HepG2 (cell line): ENCODE measurements around the gene RPL18.

Experiments used
- CAMTA2 ChIP-seq: sonication (generic); formaldehyde crosslinking; IDR thresholded peaks from 2 replicates; pipeline ENCODE4 v1.4.0; 2020; ENCODE audit warnings: mild to moderate bottlenecking, missing genetic modification reagents, borderline replicate concordance
- CHCHD3 ChIP-seq: sonication (generic); formaldehyde crosslinking; IDR thresholded peaks from 2 replicates; pipeline ENCODE4 v1.8.0; 2022; ENCODE audit warnings: mild to moderate bottlenecking, missing genetic modification reagents, moderate library complexity
- CTCF ChIP-seq: sonication (generic); formaldehyde crosslinking; IDR thresholded peaks from 2 replicates; pipeline ENCODE4 v1.5.0; 2020; ENCODE audit warnings: mild to moderate bottlenecking, missing genetic modification reagents, moderate library complexity
- MAFF ChIP-seq: IDR thresholded peaks from 2 replicates; pipeline ENCODE4 v1.6.1; 2011; ENCODE audit warnings: low read depth, low read length, improper control_type of control experiment
- SAFB2 ChIP-seq: sonication (generic); formaldehyde crosslinking; IDR thresholded peaks from 2 replicates; pipeline ENCODE4 v1.5.1; 2020; ENCODE audit warnings: missing genetic modification reagents, low read depth, mild to moderate bottlenecking, borderline replicate concordance
- SRY ChIP-seq: sonication (generic); formaldehyde crosslinking; IDR thresholded peaks from 2 replicates; pipeline ENCODE4 v1.8.0; 2022; ENCODE audit warnings: mild to moderate bottlenecking, missing genetic modification reagents
- ZHX2 ChIP-seq, 2 experiments: sonication (generic) in 1 of 2; formaldehyde crosslinking in 1 of 2; IDR thresholded peaks; 2 replicates each; pipeline versions ENCODE4 v1.6.1 to v1.9.0; 2014 to 2022; ENCODE audit warnings: antibody characterized with exemption in 1 of 2, borderline replicate concordance in 1 of 2, inconsistent platforms in 1 of 2, low read depth in 1 of 2, missing genetic modification reagents in 1 of 2
- ZNF839 ChIP-seq: sonication (generic); formaldehyde crosslinking; IDR thresholded peaks from 2 replicates; pipeline ENCODE4 v1.4.0; 2020; ENCODE audit warnings: missing genetic modification reagents, mild to moderate bottlenecking, borderline replicate concordance
- TF ChIP-seq, protein P1 (sequence below): IDR thresholded peaks from 2 replicates; pipeline ENCODE4 v1.6.1; 2012; ENCODE audit warnings: inconsistent platforms
- TF ChIP-seq, protein P2 (sequence below): sonication (generic); formaldehyde crosslinking; IDR thresholded peaks from 2 replicates; pipeline ENCODE4 v1.8.0; 2022; ENCODE audit warnings: missing genetic modification reagents, mild to moderate bottlenecking, borderline replicate concordance

GRCh38 chr19:48663667-48664066 lies 44.7 kb upstream of the RPL18 start:
- TF ChIP-seq SAFB2 (CRISPR knock-in tag), result no peak
- TF ChIP-seq, protein P1, sequence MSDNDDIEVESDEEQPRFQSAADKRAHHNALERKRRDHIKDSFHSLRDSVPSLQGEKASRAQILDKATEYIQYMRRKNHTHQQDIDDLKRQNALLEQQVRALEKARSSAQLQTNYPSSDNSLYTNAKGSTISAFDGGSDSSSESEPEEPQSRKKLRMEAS, result no peak
- TF ChIP-seq, protein P2, sequence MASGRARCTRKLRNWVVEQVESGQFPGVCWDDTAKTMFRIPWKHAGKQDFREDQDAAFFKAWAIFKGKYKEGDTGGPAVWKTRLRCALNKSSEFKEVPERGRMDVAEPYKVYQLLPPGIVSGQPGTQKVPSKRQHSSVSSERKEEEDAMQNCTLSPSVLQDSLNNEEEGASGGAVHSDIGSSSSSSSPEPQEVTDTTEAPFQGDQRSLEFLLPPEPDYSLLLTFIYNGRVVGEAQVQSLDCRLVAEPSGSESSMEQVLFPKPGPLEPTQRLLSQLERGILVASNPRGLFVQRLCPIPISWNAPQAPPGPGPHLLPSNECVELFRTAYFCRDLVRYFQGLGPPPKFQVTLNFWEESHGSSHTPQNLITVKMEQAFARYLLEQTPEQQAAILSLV (CRISPR knock-in tag), result no peak
- no peak for TF ChIP-seq CTCF
- TF ChIP-seq CAMTA2 (CRISPR knock-in tag), result no peak
- no peak for TF ChIP-seq CHCHD3
- no peak for TF ChIP-seq ZHX2 (IDR thresholded peaks at IDR 0.05; ENCODE audit: low read depth)
- TF ChIP-seq ZHX2 (CRISPR knock-in tag; IDR thresholded peaks at IDR 0.05; ENCODE audit: borderline replicate concordance), result no peak
- no peak for TF ChIP-seq SRY (CRISPR knock-in tag)
- no peak for TF ChIP-seq ZNF839 (CRISPR knock-in tag)
- no peak for TF ChIP-seq MAFF
